Measurements from ENCODE around the gene USP35.
"Not testable (repeated sequence)": the region's sequence is repeated elsewhere in the genome, so short reads cannot be mapped to it uniquely, and the experiment has no call there.

USP35 gene

DNA sequence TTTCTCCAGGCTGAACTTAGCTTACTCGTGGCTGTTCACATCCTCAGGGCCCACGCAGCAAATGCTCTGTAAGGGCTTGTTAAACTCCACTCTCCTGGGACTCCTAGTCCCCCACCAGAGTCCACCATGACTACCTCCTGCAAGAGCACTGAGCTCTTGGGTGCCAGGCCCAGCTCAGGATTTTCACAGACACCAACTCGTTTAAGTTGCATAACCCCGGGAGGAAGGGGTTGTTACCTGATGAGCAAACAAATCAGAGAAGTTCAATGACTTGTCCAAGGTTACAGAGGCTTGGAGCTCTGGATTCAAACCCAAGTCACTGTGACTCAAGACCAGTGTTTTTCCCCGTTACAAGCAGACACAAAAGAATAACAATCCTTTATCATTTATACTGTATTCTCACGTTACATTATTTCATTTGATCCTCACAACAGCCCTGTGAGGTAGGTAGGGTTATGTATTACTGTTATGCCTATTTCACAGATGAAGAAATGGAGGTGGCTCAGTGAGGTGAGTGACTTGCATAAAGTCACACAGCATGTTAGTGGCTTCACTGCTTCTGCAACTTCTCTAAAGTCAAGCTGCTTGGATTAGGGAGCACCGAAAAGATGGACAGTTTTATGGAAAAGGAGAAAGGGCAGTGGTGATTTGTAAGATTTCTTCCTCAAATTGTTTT, 17.7 kb upstream of the USP35 start:
- no peak for DNase-seq

DNA sequence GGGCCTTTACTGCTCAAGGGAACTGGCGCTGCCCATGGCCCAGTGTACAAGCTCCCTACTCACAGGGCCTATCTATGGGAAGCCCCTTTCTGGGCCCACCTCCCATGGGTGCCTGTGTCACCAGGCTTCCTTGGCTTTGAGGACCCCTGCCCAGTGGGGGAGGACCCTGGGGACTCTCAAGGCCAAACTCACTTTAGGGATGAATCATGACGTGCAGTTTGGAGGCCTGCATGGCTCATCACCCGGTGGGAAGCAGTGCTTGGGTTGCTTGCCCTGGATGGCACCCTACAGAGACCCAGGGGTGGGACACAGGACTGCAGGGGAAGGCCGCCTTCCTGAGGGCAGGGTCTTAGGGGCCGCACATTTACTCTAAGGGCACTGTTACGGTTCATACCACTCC, 16.8 kb upstream of the USP35 start:
- no peak for DNase-seq

DNA sequence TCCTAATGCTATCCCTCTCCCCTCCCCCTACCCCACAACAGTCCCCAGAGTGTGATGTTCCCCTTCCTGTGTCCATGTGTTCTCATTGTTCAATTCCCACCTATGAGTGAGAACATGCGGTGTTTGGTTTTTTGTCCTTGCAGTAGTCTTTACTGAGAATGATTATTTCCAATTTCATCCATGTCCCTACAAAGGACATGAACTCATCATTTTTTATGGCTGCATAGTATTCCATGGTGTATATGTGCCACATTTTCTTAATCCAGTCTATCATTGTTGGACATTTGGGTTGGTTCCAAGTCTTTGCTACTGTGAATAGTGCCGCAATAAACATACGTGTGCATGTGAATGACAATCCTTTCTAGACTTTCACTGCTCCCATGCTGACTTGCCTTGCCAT, 12.9 kb upstream of the USP35 start:
- DNase-seq, result not testable (repeated sequence)

DNA sequence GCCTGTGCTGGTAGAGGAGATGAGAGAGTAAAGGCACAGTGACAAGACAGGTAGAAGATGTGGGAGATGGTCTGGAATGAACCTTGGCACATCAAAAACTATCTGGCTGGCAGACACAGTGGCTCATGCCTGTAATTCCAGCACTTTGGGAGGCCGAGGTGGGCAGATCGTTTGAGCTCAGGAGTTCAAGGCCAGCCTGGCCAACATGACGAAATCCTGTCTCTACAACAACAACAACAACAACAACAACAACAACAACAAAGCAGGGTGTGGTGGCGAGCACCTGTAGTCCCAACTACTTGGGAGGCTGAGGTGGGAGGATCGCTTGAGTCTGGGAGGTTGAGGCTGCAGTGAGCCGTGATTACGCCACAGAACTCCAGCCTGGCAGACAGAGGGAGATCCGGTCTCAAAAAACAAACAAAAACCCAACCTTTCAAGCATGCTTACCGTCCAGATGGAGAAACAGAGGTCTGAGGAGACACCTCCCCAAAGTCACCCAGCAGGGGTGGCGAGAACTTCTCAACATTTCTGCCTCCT, 12.0 kb upstream of the USP35 start:
- DNase-seq, result no peak

DNA sequence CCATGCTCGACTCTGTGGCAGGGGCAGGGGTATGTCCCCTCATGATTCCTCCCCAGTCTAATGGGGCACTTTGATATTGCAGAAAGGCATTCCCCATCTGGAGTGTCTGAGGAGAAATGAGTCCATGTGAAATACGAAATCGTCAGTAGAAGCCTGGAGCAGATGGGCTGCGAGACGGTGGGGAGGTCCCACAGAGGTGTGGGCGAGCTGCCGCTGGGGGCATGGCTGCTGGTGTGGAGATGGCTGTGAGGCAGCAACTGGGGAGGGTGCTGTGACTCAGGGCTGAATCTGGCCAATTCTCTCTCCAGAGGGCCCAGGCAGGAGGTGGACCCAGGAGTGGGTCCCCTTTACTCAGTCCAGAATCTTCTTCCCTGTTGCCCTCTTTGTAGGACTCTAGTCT, 11.5 kb upstream of the USP35 start:
- DNase-seq, result no peak

DNA sequence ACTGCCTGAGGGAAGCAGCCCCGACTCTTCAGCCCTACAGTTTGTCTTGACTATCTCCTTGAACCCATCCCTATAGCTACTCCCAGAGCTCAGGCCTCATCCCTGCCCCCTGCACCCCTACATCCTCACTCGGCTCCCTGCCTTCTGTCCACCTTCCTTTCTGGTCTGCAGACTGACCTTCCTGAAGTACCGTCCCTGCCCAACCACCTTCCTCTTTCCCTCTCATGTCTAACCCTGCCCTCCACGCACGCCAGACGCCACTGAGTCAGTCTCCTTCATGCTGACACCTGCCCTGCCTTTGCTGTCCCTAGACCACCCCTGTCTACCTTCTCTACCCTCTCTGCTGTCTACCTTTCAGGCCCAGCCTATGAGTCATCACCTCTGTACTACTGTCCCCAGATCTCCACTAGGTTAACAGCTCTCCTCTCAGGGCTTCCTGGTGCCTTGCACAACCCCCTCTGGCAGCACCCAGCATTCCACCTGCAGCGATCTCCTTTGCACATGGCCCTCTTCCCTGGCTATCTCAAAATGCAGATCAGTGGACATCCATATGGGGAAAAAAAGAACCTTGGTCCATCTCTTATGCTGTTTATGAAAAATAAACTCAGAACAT, 9.2 kb upstream of the USP35 start:
- DNase-seq, result no peak

DNA sequence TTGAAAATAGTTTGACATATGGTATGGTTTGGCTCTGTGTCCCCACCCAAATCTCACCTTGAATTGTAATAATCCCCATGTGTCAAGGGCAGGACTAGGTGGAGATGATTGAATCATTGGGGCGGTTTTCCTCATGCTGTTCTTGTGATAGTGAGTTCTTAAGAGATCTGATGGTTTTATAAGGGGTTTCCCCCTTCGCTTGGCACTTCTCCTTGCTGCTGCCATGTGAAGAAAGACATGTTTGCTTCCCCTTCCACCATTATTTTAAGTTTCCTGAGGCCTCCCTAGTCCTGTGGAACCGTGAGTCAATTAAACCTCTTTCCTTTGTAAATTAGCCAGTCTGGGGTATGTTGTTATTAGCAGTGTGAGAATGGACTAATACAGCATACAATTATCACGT, 8.0 kb upstream of the USP35 start:
- DNase-seq, result no peak

DNA sequence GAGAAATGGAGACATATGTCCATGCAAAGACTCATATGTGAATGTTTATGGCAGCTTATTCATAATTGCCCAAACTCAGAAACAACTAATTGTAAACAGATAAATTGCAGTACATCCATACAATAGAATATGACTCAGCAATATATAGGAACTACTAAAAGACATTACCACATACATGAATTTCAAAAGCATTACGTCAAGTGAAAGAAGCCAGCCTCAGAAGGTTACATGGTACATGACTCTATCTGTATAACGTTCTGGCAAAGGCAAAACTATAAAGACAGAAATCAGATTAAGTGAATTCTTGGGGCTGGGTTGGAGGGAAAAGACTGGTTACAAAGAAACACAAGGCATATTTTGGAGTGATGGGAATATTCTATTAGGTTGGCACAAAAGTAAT, 7.5 kb upstream of the USP35 start:
- no peak for DNase-seq

DNA sequence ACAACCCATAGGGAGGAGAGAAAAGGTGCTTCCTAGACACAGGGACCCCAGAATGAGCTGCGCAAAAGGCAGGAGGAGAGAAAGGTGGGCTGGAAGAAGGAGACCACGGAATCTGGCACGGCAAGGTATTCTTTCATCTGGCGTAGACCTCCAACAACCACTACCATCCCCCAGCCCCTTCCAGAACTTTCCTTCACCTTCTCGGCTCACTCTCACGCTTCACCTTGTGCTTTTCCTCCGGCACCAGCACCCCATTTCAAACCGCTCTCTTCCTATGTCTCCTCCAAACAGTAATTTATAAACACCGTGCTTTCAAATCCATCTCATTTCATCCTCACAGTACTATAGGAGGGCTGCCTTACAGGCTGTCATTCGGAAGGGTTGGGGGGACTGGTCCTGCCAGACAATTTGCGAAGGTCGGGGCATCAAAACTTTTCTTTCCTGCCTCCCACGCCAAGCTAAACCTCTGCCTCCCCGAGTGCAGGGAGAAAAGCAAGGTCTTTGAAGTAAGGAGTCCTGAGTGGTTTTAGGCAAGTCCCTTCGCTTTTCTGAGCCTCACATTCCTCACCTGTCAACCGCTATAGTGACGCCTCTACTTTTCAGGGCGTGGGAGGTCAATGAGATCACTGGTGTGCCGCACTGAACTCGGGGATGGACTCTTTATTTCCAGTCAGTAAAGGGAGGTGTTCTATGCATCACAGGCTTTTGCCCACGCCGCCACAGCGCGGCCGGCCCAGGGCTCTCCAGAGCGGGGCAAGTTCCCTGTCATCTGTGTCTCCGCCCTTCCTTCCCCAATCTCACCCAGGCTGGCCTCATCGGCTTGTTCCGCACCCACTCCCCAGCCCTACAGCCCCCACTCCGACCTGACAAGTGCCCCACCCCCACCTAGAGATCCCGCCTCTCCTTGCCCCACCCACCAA, 1.1 kb upstream of the USP35 start:
- no peak for DNase-seq

DNA sequence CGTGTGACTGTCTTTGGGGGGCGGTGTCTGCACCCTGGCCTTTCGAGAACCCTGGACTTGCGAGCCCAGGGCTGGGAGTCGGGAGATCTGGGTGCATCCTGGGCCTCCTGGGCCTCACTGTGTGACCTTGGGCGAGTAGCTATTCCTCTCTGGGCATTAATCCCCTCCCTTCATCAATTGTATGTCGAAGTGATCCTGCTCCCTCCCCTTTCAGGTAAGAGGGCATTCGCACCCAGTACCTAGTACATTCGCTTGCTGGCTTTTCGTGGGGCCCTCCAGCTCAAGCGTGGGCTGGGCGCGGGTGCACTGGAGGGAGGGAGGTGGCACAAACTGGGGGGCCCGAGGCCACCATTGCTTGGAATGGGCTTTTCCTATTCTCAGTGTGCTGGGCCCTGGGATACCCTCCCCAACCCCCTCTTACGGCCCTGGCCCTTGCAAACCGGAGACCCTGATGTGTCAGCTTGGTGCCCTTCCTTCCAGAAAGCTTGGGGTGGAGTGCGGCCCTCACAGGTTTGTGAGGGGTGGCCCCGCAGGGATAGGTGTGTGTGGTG, 530 bp downstream of the USP35 start:
- DNase-seq, result no peak

DNA sequence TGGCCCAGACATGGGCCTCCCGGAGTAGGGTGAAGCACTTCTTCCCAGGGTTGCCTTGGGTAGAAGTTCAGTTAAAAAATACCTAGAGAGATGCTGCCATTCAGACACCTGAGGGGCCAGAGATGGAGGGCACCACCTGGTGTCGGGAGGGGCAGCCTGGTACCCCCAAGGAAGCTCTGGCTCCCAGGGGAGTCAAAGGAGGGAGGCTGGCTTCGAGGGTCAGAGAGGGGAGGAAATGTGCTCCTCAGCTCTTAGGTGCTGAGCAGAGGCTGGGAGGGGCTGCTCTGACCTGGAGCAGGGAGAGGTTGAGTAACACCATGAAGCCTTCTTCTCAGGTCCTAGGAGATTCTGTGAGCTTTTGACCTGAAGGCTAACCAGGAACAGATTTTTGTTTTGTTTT, 1.1 kb downstream of the USP35 start:
- no peak for DNase-seq

DNA sequence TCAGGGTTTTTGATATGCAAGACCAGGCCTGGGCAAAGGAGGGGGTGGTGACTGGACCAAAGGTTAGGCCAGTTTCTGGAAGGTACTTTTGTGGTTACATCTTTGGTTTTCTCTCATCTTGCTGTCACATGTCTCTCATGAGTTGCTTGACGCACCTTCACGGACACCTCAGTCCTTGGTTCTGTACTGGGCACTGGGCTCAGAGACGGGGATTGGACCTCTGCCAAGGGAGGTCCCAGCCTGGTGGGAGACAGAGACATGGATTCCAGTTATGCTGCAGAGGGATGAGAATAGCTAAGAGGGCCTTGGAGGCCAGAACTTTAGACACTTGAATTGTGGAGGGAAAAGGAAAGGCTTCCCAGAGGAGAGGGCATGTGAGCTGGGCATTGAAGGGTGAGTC, 1.7 kb downstream of the USP35 start:
- no peak for DNase-seq

DNA sequence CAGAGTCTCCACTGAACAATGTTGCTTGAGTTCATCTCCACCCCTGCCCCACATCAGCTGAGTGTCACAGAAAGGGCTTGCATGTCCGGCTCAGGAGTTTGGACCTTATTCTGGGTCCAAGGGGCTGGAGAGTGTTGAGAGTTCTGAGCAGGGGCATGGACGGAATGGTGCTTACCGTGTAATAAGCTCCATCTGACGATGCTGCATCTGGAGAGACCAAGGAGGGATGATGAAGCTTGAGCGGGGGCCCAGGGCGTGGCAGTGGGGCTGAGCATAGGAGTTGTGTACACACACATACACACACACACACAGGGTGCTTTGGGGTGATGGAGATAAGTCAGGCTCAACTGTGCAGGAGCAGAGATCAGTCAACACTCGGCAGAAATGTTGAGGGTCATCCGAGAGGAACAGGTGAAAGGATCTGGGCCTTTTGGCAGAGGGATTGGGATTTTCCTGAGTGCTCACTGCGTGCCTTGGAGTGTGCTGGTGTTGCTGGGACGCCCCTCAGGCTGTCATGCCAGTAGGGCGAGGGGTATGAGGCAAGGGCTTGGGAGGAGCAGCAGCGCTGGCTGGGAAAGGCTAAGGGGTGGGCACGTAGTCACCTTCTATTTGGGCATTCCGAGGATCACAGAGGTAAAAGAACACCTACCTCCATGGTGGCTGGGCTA, 2.3 kb downstream of the USP35 start:
- DNase-seq, result no peak

DNA sequence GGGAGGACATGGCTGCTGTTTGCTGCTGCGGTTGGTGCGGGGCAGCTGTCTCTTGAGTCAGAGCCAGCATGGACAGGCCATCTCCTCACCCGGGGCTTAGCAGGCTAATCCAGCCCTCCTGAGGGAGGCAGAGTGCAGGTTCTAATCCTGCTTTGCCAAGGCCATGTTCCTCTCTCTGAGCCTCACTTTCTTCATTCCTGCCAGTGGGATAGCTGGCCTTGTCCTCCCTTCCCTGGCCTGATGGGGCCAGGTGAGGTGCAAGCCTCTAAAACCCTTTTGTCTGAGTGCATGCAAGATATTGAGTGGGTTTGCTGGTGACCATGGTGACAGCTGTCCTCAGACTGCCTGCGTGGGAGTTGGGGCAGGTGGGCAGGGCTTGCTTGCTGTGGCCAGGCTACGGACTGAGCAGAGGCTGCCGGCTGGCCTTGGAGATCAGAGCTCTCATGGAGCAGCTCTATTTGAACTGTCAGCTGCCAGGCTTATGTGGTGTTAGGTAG, 3.6 kb downstream of the USP35 start:
- DNase-seq, result no peak

DNA sequence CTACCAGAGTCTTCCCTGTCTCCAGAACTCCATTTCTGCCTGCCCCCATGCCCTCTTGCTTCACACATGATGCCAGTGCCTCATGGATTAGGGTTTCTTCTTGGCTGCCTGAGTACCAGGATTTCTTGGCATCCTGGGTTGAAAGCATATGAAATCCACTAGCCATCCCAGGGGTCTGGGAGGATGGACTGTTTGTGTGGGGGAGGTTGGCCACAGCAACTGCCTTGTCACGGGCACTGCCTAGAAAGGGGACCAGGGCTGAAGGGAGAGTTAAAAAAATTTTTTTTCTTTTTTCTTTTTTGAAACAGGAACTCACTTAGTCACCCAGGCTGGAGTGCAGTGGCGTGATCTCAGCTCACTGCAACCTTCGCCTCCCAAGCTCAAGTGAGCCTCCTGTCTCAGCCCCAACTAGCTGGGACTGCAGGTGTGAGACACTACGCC, 4.2 kb downstream of the USP35 start:
- DNase-seq, result no peak

DNA sequence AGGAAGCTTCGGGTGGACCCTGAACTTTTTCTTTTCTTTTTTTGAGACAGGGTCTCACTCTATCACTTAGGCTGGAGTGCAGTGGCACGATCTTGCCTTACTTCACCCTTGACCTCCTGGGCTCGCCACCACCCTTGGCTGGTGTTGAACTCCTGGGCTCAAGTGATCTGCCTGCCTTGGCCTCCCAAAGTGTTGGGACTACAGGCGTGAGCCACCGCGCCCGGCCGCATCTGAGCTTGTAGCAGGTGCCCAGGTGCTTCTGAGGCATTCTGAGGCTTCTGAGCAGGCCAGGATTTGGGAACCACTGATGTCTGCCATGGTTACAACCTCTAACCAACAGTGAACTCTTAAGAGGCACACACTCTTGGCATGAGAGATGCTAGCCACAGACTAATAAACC, 5.1 kb downstream of the USP35 start:
- no peak for DNase-seq

DNA sequence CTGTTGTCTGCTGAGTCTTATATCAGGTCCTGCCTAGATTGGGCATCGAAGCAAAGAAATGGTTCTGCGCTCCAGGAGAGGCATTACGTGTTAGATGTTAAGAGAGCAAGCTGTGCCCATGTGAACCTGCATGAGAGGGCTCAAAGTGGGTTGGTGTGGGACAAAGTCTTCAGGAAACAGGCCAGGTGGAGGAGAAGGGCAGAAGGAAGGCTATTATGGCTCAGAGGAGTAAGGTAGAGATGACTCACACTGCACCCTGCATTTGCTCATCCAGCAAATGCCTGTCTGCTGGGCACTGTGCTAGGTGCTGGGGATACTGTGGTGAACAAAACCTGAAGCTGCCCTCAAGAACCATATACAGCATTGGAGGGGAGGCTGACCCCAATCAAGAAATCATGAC, 5.8 kb downstream of the USP35 start:
- DNase-seq, result no peak

DNA sequence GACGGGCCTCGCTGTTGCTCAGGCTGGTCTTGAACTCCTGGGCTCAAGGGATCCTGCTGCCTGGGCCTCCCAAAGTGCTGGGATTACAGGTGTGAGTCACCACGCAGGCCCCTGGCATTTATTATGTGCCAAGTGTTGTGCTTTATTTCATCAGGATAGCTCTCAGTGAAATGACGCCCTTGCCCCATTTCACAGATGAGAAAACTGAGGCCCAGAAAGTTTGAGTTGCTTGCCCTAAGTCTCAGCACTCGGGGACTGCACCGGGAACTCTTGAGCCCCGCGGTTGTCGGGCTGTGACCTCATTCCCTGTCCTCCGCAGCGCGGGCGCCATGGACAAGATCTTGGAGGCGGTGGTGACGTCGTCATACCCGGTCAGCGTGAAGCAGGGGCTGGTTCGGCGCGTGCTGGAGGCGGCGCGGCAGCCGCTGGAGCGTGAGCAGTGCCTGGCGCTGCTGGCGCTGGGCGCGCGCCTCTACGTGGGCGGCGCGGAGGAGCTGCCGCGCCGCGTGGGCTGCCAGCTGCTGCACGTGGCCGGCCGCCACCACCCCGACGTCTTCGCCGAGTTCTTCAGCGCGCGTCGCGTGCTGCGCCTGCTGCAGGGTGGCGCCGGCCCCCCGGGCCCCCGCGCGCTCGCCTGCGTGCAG, 7.3 kb downstream of the USP35 start:
- DNase-seq, result no peak

DNA sequence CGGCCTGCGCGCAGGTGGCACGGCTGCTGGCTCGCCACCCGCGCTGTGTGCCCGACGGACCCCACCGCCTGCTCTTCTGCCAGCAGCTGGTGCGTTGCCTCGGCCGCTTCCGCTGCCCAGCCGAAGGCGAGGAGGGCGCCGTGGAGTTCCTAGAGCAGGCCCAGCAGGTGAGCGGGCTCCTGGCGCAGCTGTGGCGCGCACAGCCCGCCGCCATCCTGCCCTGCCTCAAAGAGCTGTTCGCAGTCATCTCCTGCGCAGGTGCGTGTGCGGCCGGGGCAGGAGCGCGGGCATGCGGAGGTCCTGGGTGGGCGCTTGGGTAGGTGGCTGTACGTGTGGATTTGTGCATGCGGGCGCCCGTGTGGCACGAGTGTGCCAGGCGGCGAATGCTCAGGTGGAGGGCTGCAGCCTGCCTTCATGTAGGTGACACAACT, 8.0 kb downstream of the USP35 start:
- DNase-seq, result no peak

DNA sequence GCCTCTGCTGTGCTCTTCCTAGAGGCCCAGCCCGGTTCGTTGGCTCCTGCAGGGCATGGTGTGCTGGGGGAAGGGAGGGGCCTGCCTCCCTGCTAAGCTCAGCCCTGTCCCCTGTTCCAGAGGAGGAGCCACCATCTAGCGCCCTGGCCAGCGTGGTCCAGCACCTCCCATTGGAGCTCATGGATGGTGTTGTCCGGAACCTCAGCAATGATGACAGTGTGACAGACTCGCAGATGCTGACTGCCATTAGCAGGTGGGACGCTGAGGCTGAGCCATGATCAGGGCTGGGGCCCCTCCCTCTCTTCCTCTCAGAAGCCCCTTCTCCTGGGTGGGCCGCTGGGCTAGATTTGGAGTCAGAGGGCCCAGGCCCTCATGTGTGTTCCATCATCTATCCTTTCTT, 9.1 kb downstream of the USP35 start:
- no peak for DNase-seq

DNA sequence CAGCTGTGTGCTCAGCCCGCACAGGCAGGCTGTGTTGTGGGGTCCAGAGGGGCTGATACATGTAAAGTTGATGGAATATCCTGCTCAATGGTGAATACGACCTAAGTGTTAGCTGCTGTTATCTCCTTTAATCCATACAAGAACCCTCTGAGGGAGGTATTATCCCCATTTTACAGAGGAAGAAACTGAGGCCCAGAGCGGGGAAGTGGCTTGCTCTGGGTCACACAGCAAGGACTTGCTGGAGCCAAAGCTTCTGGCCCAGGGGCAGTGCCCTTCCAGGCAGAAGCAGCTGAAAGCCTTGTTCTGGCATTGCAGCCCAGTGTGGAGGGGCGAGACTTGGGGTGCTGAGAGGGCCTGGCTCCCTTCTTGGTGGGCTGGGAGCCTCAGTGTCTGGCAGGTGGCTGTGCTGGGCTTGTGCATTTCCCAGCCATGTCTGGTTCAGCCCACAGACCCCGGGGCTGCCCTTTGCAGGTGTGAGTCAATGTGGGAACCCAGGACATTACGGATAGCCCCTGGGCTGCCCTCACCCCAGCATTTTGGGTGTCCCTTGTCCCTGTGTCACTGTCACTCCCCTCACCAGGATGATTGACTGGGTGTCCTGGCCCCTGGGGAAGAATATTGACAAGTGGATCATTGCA, 10.4 kb downstream of the USP35 start:
- no peak for DNase-seq

DNA sequence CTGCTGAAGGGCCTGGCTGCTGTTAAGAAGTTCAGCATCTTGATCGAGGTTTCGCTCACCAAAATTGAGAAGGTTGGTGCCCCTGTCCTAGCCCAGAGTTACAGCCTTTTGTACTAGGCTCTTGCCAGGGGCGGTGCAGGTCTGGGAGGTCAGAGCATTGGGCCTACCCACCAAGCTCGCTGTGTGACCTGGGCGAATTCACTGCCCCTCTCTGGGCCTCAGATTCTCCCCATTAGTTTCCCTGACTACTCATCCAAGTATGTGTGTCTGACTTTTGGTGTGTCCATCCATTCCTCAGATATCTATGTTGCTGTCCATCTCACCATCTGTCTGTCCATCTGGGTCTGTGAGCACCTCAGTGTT, 10.9 kb downstream of the USP35 start:
- DNase-seq, result no peak
